CD4-positive, alpha-beta T cell treated with Interleukin-15 for 1 hour (primary cell): ENCODE results near the gene TSEN54.

Experiments used
- DNase-seq: peaks from one replicate; pipeline ENCODE4 v3.0.0-alpha.2; 2020

TSEN54 gene

DNA sequence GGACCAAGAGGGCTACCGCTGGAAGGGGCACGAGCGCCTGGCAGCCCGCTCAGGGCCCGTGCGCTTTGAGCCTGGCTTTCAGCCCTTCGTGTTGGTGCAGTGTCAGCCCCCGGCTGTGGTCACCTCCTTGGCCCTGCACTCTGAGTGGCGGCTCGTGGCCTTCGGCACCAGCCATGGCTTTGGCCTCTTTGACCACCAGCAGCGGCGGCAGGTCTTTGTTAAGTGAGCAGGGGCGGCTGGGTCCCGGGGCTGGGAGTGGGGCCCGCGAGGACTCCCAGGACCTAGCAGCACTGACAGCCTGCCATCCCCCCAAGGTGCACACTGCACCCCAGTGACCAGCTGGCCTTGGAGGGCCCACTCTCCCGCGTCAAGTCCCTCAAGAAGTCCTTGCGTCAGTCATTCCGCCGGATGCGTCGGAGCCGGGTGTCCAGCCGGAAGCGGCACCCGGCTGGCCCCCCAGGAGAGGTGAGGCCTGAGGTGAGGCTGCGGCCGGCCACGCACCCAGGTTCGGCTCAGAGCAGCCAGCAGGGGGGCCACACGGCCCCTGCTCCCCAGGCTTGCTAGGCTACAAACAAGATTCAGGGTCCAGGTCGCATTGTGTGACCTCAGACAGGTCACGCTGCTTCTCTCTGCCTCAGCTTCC lies 53.8 kb downstream of the TSEN54 start:
- no peak for DNase-seq

DNA sequence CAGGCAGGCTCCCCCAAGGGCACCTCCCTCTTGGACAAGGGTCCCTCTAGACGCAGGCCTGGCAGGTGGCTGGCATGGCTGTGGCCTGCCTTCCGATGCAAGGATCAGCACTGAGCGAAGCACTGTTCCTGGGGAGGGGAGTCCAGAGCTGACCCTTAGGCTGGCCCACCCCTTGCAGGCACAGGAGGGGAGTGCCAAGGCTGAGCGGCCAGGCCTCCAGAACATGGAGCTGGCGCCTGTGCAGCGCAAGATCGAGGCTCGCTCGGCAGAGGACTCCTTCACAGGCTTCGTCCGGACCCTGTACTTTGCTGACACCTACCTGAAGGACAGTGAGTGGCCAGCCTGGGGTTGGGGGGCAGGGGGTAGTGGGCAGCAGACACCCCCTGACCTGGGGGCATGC lies 54.4 kb downstream of the TSEN54 start:
- DNase-seq = no peak

DNA sequence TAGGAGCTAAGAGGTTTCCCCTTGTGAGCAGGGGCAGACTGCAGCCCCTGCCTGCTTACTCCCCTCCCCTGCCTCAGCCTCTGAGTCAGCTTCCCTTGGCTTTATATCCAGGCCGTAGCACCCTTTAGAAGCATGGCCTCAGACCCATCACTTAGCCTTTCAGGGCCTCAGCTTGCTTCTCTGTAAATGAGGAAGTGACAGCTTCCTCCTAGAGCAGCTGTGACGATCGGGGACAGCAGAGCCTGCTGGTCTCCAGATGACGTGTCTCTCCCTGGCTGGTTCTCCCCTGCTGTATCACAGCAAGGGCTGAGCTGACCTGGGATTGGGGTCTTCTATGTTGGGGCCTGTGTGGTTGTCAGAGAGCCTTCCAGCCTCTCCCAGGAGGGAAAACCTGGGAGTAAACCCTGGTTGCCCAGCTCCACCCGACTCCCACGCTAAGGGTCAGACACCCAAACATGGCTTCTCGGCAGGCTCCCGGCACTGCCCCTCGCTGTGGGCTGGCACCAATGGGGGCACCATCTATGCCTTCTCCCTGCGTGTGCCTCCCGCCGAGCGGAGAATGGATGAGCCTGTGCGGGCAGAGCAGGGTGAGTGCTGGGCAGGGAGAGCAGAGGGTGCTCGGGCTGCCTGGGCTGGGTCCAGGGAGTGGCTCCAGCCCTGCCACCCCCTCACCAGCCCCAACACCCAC lies 55.0 kb downstream of the TSEN54 start:
- DNase-seq = peak; percentile 89

DNA sequence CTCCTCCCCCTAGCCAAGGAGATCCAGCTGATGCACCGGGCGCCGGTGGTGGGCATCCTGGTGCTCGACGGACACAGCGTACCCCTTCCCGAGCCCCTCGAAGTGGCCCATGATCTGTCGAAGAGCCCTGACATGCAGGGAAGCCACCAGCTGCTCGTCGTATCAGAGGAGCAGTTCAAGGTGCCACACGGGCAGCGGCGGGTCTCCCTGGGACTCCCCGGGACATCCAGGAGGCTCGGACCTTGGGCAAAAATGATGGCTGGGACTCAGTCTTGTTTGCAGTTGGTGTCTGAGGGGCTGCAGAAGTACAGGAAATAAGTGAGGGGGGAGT lies 55.5 kb downstream of the TSEN54 start:
- DNase-seq = no peak

DNA sequence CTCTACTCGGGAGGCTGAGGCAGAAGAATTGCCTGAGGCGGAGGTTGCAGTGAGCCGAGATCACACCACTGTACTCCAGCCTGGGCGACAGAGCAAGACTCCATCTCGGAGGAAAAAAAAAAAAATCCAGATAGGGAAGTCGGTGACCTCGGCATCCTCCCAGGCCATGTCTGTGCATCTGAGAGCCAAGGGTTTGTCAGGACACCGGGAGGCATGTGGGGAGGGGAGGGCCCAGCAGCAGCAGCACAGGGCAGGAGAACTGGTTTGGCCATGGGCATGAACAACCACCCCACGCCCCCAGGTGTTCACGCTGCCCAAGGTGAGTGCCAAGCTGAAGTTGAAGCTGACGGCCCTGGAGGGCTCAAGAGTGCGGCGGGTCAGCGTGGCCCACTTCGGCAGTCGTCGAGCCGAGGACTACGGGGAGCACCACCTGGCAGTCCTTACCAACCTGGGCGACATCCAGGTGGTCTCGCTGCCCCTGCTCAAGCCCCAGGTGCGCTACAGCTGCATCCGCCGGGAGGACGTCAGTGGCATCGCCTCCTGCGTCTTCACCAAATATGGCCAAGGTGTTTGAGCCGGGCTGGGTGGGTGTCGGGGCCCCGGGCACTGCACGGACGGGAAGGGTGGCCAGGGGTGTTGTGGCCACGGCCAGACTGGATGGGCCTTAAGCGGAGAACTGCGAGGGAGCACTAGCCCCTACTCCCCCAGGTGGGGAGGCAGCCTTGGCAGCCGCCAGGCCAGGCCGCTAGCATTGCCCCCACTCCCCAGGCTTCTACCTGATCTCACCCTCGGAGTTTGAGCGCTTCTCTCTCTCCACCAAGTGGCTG lies 56.6 kb downstream of the TSEN54 start:
- DNase-seq = no peak

DNA sequence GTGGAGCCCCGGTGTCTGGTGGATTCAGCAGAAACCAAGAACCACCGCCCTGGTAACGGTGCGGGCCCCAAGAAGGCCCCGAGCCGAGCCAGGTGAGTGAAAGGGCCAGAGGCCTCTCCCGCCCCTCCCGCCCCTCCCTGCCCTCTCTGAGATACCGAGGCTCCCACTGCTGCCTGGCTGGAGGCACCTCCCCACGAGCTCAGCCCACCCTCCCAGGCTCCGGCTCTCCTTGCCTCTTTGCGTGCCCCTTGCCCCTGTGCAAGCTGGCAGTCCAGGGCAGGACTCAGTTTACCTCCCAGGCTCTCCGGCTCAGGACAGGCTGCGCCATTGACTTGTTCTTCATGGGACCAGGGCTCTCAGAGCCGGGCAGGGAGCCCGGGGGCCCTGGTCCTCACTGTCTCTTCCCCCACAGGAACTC lies 57.2 kb downstream of the TSEN54 start:
- no peak for DNase-seq

DNA sequence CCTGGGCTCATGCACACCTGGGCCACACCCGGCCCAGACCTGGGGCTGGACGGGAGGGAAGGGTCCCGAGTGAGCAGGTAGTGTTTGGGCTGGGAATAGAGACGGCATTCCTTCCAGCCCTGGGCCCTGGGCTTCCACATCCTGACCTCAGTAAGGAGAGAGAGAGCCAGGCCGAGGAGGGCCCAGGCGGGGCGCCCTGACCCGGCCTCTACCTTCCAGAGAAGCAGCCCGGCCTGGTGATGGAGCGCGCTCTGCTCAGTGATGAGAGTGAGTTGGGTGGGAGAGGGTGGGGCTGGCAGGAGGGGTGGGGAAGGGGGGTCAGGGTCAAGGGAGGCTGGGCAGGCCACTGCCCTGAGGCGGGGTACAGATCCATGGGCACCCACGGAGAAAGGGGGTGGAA lies 57.7 kb downstream of the TSEN54 start:
- DNase-seq = no peak
